ENCODE measurements around the gene RAP1A.

GRCh38 chr1:111720977-111721786, 101.6 kb downstream of the RAP1A start:
- no peak for TF ChIP-seq CTCF (conservative IDR thresholded peaks at IDR 0.05 in 1 of 2, IDR thresholded peaks at IDR 0.05 in 1 of 2; ENCODE audit: extremely low read depth in 1 of 2, insufficient read depth in 1 of 2, low read depth in 1 of 2, low read length in 2 of 2)
- no peak for TF ChIP-seq EZH2 (IDR thresholded peaks at IDR 0.05; ENCODE audit: borderline replicate concordance, low read length)
